ENCODE measurements around the gene SCARB1. TPM values are rescaled to one million over a fixed set of nuclear protein-coding genes. Genes with fewer than 3 reads are reported as not detected.
A peak's percentile ranks its signal among the peaks of the same experiment; 100 is the strongest.

Gene SCARB1
- total RNA-seq, 2 experiments from 2014 or later: 12.6 to 17.2 TPM

- peaks cover 9% of the 10 kb centered on the region for H3K27me3 Mint-ChIP-seq
- no peaks in the 10 kb centered on the region for H3K9me3 Mint-ChIP-seq (ENCODE audit: low read depth)
- ATAC-seq (no peak), DNase-seq (no peak)
- H3K36me3 Mint-ChIP-seq: peaks cover 11% of the 10 kb centered on the region
- CTCF ChIA-PET: no interaction called here
- H3K27ac Mint-ChIP-seq: no peak overlapping the region
- no peak overlapping the region for H3K4me3 Mint-ChIP-seq
- peaks cover 29% of the 10 kb centered on the region for H3K4me1 Mint-ChIP-seq
Measured at GRCh38 chr12:124778411-124778810, 85.3 kb downstream of the SCARB1 start.

- Mint-ChIP-seq H3K36me3 (peaks cover 11% of the 10 kb centered on the region), H3K27me3 (peaks cover 12% of the 10 kb centered on the region), H3K9me3 (ENCODE audit: low read depth) (no peaks in the 10 kb centered on the region), H3K27ac (no peak overlapping the region), H3K4me3 (no peak overlapping the region), H3K4me1 (peaks cover 34% of the 10 kb centered on the region)
- DNase-seq: no peak
- CTCF ChIA-PET: no interaction called here
- ATAC-seq: no peak
Measured at GRCh38 chr12:124777399-124778372, 86.0 kb downstream of the SCARB1 start.

- Mint-ChIP-seq H3K9me3 (ENCODE audit: low read depth) (no peaks in the 10 kb centered on the region), H3K27me3 (peaks cover 22% of the 10 kb centered on the region), H3K27ac (no peak overlapping the region), H3K4me3 (no peak overlapping the region), H3K4me1 (peaks cover 39% of the 10 kb centered on the region), H3K36me3 (peaks cover 10% of the 10 kb centered on the region)
- ATAC-seq (no peak), DNase-seq (no peak)
- CTCF ChIA-PET: interaction anchor here (0.8 kb wide), 1 partner anchor 10 kb away, joined by 3 read pairs; no protein-coding TSS in a partner anchor
Measured at GRCh38 chr12:124776125-124776513, 87.5 kb downstream of the SCARB1 start.

GRCh38 chr12:124774462-124775167, 89.0 kb downstream of the SCARB1 start:
- peak overlapping the region; percentile 86 for H3K27ac Mint-ChIP-seq
- peaks cover 35% of the 10 kb centered on the region for H3K27me3 Mint-ChIP-seq
- H3K4me3 Mint-ChIP-seq: peak overlapping the region; percentile 68
- H3K36me3 Mint-ChIP-seq: peaks cover 10% of the 10 kb centered on the region
- CTCF ChIA-PET: interaction anchor here (0.7 to 1.7 kb wide), 12 partner anchors 10 to 766 kb away, joined by 3 to 7 read pairs (median 3); no protein-coding TSS in a partner anchor
- peaks cover 39% of the 10 kb centered on the region for H3K4me1 Mint-ChIP-seq
- no peaks in the 10 kb centered on the region for H3K9me3 Mint-ChIP-seq (ENCODE audit: low read depth)
- ATAC-seq (peak; percentile 93), DNase-seq (peak; percentile 94)

GRCh38 chr12:124774054-124774461, 89.6 kb downstream of the SCARB1 start:
- H3K27ac Mint-ChIP-seq: peak overlapping the region; percentile 86
- H3K9me3 Mint-ChIP-seq (ENCODE audit: low read depth): no peaks in the 10 kb centered on the region
- H3K27me3 Mint-ChIP-seq: peaks cover 39% of the 10 kb centered on the region
- H3K4me3 Mint-ChIP-seq: peak overlapping the region; percentile 68
- DNase-seq: peak; percentile 66
- peaks cover 39% of the 10 kb centered on the region for H3K4me1 Mint-ChIP-seq
- peak; percentile 8 for ATAC-seq
- peaks cover 10% of the 10 kb centered on the region for H3K36me3 Mint-ChIP-seq
- CTCF ChIA-PET: interaction anchor here (0.7 to 1.7 kb wide), 11 partner anchors 10 to 765 kb away, joined by 3 to 7 read pairs (median 3); no protein-coding TSS in a partner anchor

GRCh38 chr12:124772289-124773170, 91.1 kb downstream of the SCARB1 start:
- peaks cover 10% of the 10 kb centered on the region for H3K36me3 Mint-ChIP-seq
- peaks cover 39% of the 10 kb centered on the region for H3K4me1 Mint-ChIP-seq
- CTCF ChIA-PET: interaction anchor here (0.6 to 1.9 kb wide), 21 partner anchors 10 to 737 kb away, joined by 3 to 9 read pairs (median 3); partner anchors contain the start of gene NCOR2
- DNase-seq (no peak), ATAC-seq (no peak)
- no peaks in the 10 kb centered on the region for H3K9me3 Mint-ChIP-seq (ENCODE audit: low read depth)
- H3K27me3 Mint-ChIP-seq: peaks cover 48% of the 10 kb centered on the region
- H3K27ac Mint-ChIP-seq: no peak overlapping the region
- no peak overlapping the region for H3K4me3 Mint-ChIP-seq

GRCh38 chr12:124771462-124772288, 92.0 kb downstream of the SCARB1 start:
- Mint-ChIP-seq H3K4me1 (peaks cover 46% of the 10 kb centered on the region), H3K27me3 (peaks cover 43% of the 10 kb centered on the region), H3K27ac (no peak overlapping the region)

GRCh38 chr12:124770728-124771127, 92.9 kb downstream of the SCARB1 start:
- no peak overlapping the region for H3K4me3 Mint-ChIP-seq
- ATAC-seq: no peak
- H3K27ac Mint-ChIP-seq: no peak overlapping the region

More at GRCh38 chr12:124771462-124772288, 92.0 kb downstream of the SCARB1 start:
- DNase-seq (peak; percentile 86), ATAC-seq (no peak)
- H3K36me3 Mint-ChIP-seq: peaks cover 6% of the 10 kb centered on the region
- CTCF ChIA-PET: interaction anchor here (0.6 to 2.0 kb wide), 27 partner anchors 9 to 739 kb away, joined by 3 to 9 read pairs (median 3); partner anchors contain the start of gene NCOR2
- no peaks in the 10 kb centered on the region for H3K9me3 Mint-ChIP-seq (ENCODE audit: low read depth)
- H3K4me3 Mint-ChIP-seq: no peak overlapping the region

GRCh38 chr12:124769881-124770512, 93.7 kb downstream of the SCARB1 start:
- no peaks in the 10 kb centered on the region for H3K36me3 Mint-ChIP-seq
- H3K4me1 Mint-ChIP-seq: peaks cover 33% of the 10 kb centered on the region
- H3K9me3 Mint-ChIP-seq (ENCODE audit: low read depth): peaks cover 2% of the 10 kb centered on the region
- ATAC-seq: no peak
- no peak overlapping the region for H3K4me3 Mint-ChIP-seq
- H3K27ac Mint-ChIP-seq: no peak overlapping the region
- peaks cover 44% of the 10 kb centered on the region for H3K27me3 Mint-ChIP-seq
- CTCF ChIA-PET: interaction anchor here (0.6 to 2.0 kb wide), 4 partner anchors 13 to 423 kb away, joined by 3 to 8 read pairs (median 4); no protein-coding TSS in a partner anchor
- no peak for DNase-seq

More at GRCh38 chr12:124770728-124771127, 92.9 kb downstream of the SCARB1 start:
- H3K36me3 Mint-ChIP-seq: peaks cover under 1% of the 10 kb centered on the region
- no peak for DNase-seq
- no peaks in the 10 kb centered on the region for H3K9me3 Mint-ChIP-seq (ENCODE audit: low read depth)
- peaks cover 41% of the 10 kb centered on the region for H3K4me1 Mint-ChIP-seq
- H3K27me3 Mint-ChIP-seq: peaks cover 42% of the 10 kb centered on the region
- CTCF ChIA-PET: interaction anchor here (0.9 to 2.0 kb wide), 9 partner anchors 8 to 738 kb away, joined by 3 to 9 read pairs (median 5); no protein-coding TSS in a partner anchor

GRCh38 chr12:124769163-124769530, 94.5 kb downstream of the SCARB1 start:
- Mint-ChIP-seq H3K36me3 (no peaks in the 10 kb centered on the region), H3K4me3 (no peak overlapping the region), H3K27ac (no peak overlapping the region), H3K9me3 (ENCODE audit: low read depth) (peaks cover 10% of the 10 kb centered on the region), H3K4me1 (peaks cover 25% of the 10 kb centered on the region), H3K27me3 (peaks cover 47% of the 10 kb centered on the region)
- DNase-seq (no peak), ATAC-seq (no peak)
- CTCF ChIA-PET: interaction anchor here (1.2 to 1.9 kb wide), 2 partner anchors 108 to 422 kb away, joined by 3 to 5 read pairs; no protein-coding TSS in a partner anchor

- CTCF ChIA-PET: interaction anchor here (1.0 to 4.5 kb wide), 5 partner anchors 14 to 422 kb away, joined by 3 to 23 read pairs (median 3); no protein-coding TSS in a partner anchor
- Mint-ChIP-seq H3K4me3 (no peak overlapping the region), H3K4me1 (peaks cover 19% of the 10 kb centered on the region), H3K27ac (no peak overlapping the region), H3K27me3 (peaks cover 44% of the 10 kb centered on the region), H3K36me3 (no peaks in the 10 kb centered on the region), H3K9me3 (ENCODE audit: low read depth) (peaks cover 11% of the 10 kb centered on the region)
- ATAC-seq (no peak), DNase-seq (no peak)
Measured at GRCh38 chr12:124768452-124769162, 95.1 kb downstream of the SCARB1 start.
